ENCODE measurements around the gene TECR. TPM values are rescaled to one million over a fixed set of nuclear protein-coding genes. Genes with fewer than 3 reads are reported as not detected.
A peak's percentile ranks its signal among the peaks of the same experiment; 100 is the strongest.

TECR gene
- total and polyA plus RNA-seq, 2 of the 13 experiments (the other 11 are each of a cell fraction or from before 2014, with no cell fraction given) = 54.9 to 121 TPM

GRCh38 chr19:14517840-14518505 lies 11.4 kb upstream of the TECR start, which contains the start of gene DNAJB1 (continued):
- no peak for TF ChIP-seq AFF4 (CRISPR knock-in tag; IDR thresholded peaks at IDR 0.05)
- no peak for TF ChIP-seq FOXM1 (CRISPR knock-in tag; IDR thresholded peaks at IDR 0.05)
- TF ChIP-seq ZFP90 (CRISPR knock-in tag; IDR thresholded peaks at IDR 0.05; ENCODE audit: borderline replicate concordance) = no peak
- 0 out of 2 replicates have a peak, but pooled peaks have one; percentile 68 for TF ChIP-seq CREB3 (CRISPR knock-in tag; IDR thresholded peaks at IDR 0.05)
- peak; percentile 36; the same call in 1 of the 2 replicates for TF ChIP-seq ZNF777 (CRISPR knock-in tag; IDR thresholded peaks at IDR 0.05)
- peak; percentile 62 for TF ChIP-seq ZNF747 (CRISPR knock-in tag; IDR thresholded peaks at IDR 0.05; ENCODE audit: borderline replicate concordance)
- peak; percentile 46 for TF ChIP-seq NFYB (CRISPR knock-in tag; IDR thresholded peaks at IDR 0.05)
- TF ChIP-seq IRF9 (CRISPR knock-in tag; IDR thresholded peaks at IDR 0.05; ENCODE audit: borderline replicate concordance) = 0 out of 2 replicates have a peak, but pooled peaks have one; percentile 42
- no peak for TF ChIP-seq TAF15 (IDR thresholded peaks at IDR 0.05; ENCODE audit: low read depth, low read length, poor library complexity, severe bottlenecking)
- no peak for TF ChIP-seq THAP9 (CRISPR knock-in tag; IDR thresholded peaks at IDR 0.05; ENCODE audit: borderline replicate concordance)
- no peak for TF ChIP-seq RFX1 (IDR thresholded peaks at IDR 0.05)
- peak; percentile 46; the same call in 1 of the 2 replicates for TF ChIP-seq GLI4 (CRISPR knock-in tag; IDR thresholded peaks at IDR 0.05; ENCODE audit: borderline replicate concordance)
- peak; percentile 39 to 69; a peak in 2 of 4 replicates for TF ChIP-seq HMGXB4 (CRISPR knock-in tag; IDR thresholded peaks at IDR 0.05; ENCODE audit: borderline replicate concordance in 1 of 2, low read depth in 1 of 2)
- TF ChIP-seq ZMYM2 (CRISPR knock-in tag; IDR thresholded peaks at IDR 0.05) = no peak
- TF ChIP-seq ZNF552 (CRISPR knock-in tag; IDR thresholded peaks at IDR 0.05; ENCODE audit: borderline replicate concordance) = no peak
- TF ChIP-seq ATF5 (CRISPR knock-in tag; IDR thresholded peaks at IDR 0.05; ENCODE audit: low read depth) = 0 out of 2 replicates have a peak, but pooled peaks have one; percentile 62
